Endothelial cell of umbilical vein (primary cell): Measurements from ENCODE around the gene TYRP1. TPM values are rescaled to one million over a fixed set of nuclear protein-coding genes. Genes with fewer than 3 reads are reported as not detected.

Experiments used
- BruUV-seq: library from RNA; stranded (reverse); fragments of 400-500 nt; replicated peaks from 2 replicates; lab custom pipeline; 2021; lab: Mats Ljungman, UMichigan
- CTCF ChIA-PET: fragments of 300-600, 350-600 bp; sonication (Branson Sonifier 250); formaldehyde crosslinking; loops from one replicate; lab custom pipeline; 2021; ENCODE audit warnings: antibody characterized with exemption, inconsistent platforms; lab: Charles Lee
- POLR2A ChIA-PET: fragments of 300-600, 350-600 bp; sonication (Branson Sonifier 250); formaldehyde crosslinking; loops from one replicate; lab custom pipeline; 2021; ENCODE audit warnings: antibody characterized with exemption, inconsistent platforms; lab: Charles Lee
- DNase-seq: peaks from one replicate; pipeline ENCODE4 v3.0.0-alpha.2; 2011; ENCODE audit warnings: low read depth, low spot score
- FAIRE-seq: peaks from 2 replicates; lab custom pipeline; 2011; peaks lifted over from hg19 to GRCh38; lab: Jason Lieb, UNC
- H2AFZ ChIP-seq: 2 replicates; pipeline ENCODE4 v1.6.0; 2012; ENCODE audit warnings: low read depth, low read length, control low read depth, inconsistent platforms
- H3K27ac ChIP-seq: 2 replicates; pipeline ENCODE4 v1.5.1; 2011; ENCODE audit warnings: low read depth, mild to moderate bottlenecking, control low read depth, low read length, moderate library complexity; ENCODE audit not compliant: insufficient read depth
- H3K27me3 ChIP-seq, 2 experiments: 2 replicates each; pipeline versions ENCODE4 v1.6.0 to v1.6.1; 2011; ENCODE audit warnings: low read length in 2 of 2, mixed read lengths in 1 of 2; ENCODE audit not compliant: control insufficient read depth in 2 of 2, insufficient read depth in 2 of 2
- H3K36me3 ChIP-seq, 2 experiments: 2 replicates in 1 of 2; 3 replicates in 1 of 2; pipeline ENCODE4 v1.5.1; 2011; ENCODE audit warnings: low read length in 2 of 2, mild to moderate bottlenecking in 1 of 2, moderate library complexity in 1 of 2; ENCODE audit not compliant: control insufficient read depth in 2 of 2, insufficient read depth in 2 of 2; ENCODE audit errors: extremely low read depth in 1 of 2
- H3K4me1 ChIP-seq: 3 replicates; pipeline ENCODE4 v1.5.1; 2011; ENCODE audit warnings: mild to moderate bottlenecking, low read length; ENCODE audit not compliant: control insufficient read depth, insufficient read depth; ENCODE audit errors: extremely low read depth
- H3K4me2 ChIP-seq: 2 replicates; pipeline ENCODE4 v1.6.1; 2011; ENCODE audit warnings: low read length, control low read depth, mixed read lengths; ENCODE audit not compliant: insufficient read depth
- H3K4me3 ChIP-seq, 3 experiments: fragments of 200-600 bp in 1 of 3; sonication (generic), shearing (Covaris generic) in 1 of 3; replicated peaks in 1 of 3; 2 replicates each; pipeline ENCODE4 v1.5.1; 2011 to 2016; ENCODE audit warnings: control low read depth in 3 of 3, low read length in 3 of 3, mild to moderate bottlenecking in 2 of 3, inconsistent platforms in 1 of 3, low read depth in 1 of 3, moderate library complexity in 1 of 3; ENCODE audit not compliant: insufficient read depth in 1 of 3
- H3K79me2 ChIP-seq: 2 replicates; pipeline ENCODE4 v1.6.0; 2012; ENCODE audit warnings: low read length, inconsistent platforms; ENCODE audit not compliant: control insufficient read depth, insufficient read depth
- H3K9ac ChIP-seq: replicated peaks from 2 replicates; pipeline ENCODE3; 2011; ENCODE audit warnings: low read length, control low read depth; ENCODE audit not compliant: insufficient read depth; ENCODE audit errors: extremely low read depth
- H3K9me1 ChIP-seq: replicated peaks from 3 replicates; pipeline ENCODE4 v1.6.0; 2011; ENCODE audit warnings: mild to moderate bottlenecking, low read length; ENCODE audit not compliant: control insufficient read depth, insufficient read depth; ENCODE audit errors: extremely low read depth
- H3K9me3 ChIP-seq: replicated peaks from 2 replicates; pipeline ENCODE4 v1.5.1; 2012; ENCODE audit warnings: low read length, inconsistent platforms; ENCODE audit not compliant: control insufficient read depth, insufficient read depth
- H4K20me1 ChIP-seq: replicated peaks from 2 replicates; pipeline ENCODE3; 2011; ENCODE audit warnings: mild to moderate bottlenecking, low read length; ENCODE audit not compliant: control insufficient read depth, insufficient read depth; ENCODE audit errors: extremely low read depth
- CTCF ChIP-seq, 2 donors: IDR thresholded peaks; 1 replicate in 1 of 2; 2 replicates in 1 of 2; pipeline ENCODE4 v1.5.1; 2011; ENCODE audit warnings: low read length in 2 of 2, mild to moderate bottlenecking in 2 of 2, moderate library complexity in 2 of 2, control low read depth in 1 of 2, inconsistent platforms in 1 of 2, low read depth in 1 of 2; ENCODE audit not compliant: insufficient read depth in 1 of 2; ENCODE audit errors: extremely low read depth in 1 of 2
- EZH2 ChIP-seq: IDR thresholded peaks from 2 replicates; pipeline ENCODE4 v1.6.1; 2012; ENCODE audit warnings: borderline replicate concordance, low read depth, mild to moderate bottlenecking, moderate library complexity, low read length, inconsistent platforms; ENCODE audit not compliant: severe bottlenecking
- FOS ChIP-seq: IDR thresholded peaks from 2 replicates; pipeline ENCODE4 v1.6.1; 2011; ENCODE audit warnings: mild to moderate bottlenecking, low read length, moderate library complexity, borderline replicate concordance; ENCODE audit not compliant: insufficient read depth
- JUN ChIP-seq: IDR thresholded peaks from 2 replicates; pipeline ENCODE4 v1.6.1; 2011; ENCODE audit warnings: borderline replicate concordance, low read depth; ENCODE audit not compliant: insufficient read length, insufficient read depth
- MAX ChIP-seq: IDR thresholded peaks from 2 replicates; pipeline ENCODE4 v1.6.1; 2011; ENCODE audit not compliant: insufficient read depth, insufficient read length
- MYC ChIP-seq: IDR thresholded peaks from one replicate; pipeline ENCODE4 v1.6.1; 2011; ENCODE audit warnings: mild to moderate bottlenecking, low read depth, low read length
- POLR2A ChIP-seq: IDR thresholded peaks from 2 replicates; pipeline ENCODE4 v1.6.1; 2012; ENCODE audit warnings: low read depth, mild to moderate bottlenecking, control low read depth, low read length
- POLR2AphosphoS5 ChIP-seq: IDR thresholded peaks from 2 replicates; pipeline ENCODE4 v1.6.1; 2012; ENCODE audit warnings: low read depth, mild to moderate bottlenecking, control low read depth, low read length, moderate library complexity; ENCODE audit not compliant: insufficient read depth
- dilution Hi-C: fragments of 300-500 bp; cut with MboI; formaldehyde crosslinking; loops from one replicate; pipeline ENCODE4 v1.15.0; 2019; ENCODE audit warnings: low sequenced_read_pairs; ENCODE audit not compliant: extremely low pct_ligation_motif_present
- intact Hi-C: fragments of 100-400 bp; cut with micrococcal nuclease; formaldehyde crosslinking; loops from one replicate; pipeline ENCODE4 v1.10.0; 2022
- polyA plus RNA-seq, 4 experiments: library from polyadenylated mRNA; depleted of rRNA in 3 of 4; stranded (reverse) in 3 of 4; unstranded in 1 of 4; fragments of >200 nt; gene quantifications; 2 replicates each; pipeline versions ENCODE4 v1.2.1 to v1.2.3, GENCODE V29; 2011 to 2012; ENCODE audit warnings: missing spikeins in 1 of 4
- total RNA-seq: library from RNA; stranded (reverse); gene quantifications from 2 replicates; pipeline ENCODE4 v1.2.3, GENCODE V29; 2021

TYRP1 gene
- total and polyA plus RNA-seq, 2 donors (not counting 3 experiments of a cell fraction or from before 2014, with no cell fraction given): 0.63 TPM; not detected in 1

DNA sequence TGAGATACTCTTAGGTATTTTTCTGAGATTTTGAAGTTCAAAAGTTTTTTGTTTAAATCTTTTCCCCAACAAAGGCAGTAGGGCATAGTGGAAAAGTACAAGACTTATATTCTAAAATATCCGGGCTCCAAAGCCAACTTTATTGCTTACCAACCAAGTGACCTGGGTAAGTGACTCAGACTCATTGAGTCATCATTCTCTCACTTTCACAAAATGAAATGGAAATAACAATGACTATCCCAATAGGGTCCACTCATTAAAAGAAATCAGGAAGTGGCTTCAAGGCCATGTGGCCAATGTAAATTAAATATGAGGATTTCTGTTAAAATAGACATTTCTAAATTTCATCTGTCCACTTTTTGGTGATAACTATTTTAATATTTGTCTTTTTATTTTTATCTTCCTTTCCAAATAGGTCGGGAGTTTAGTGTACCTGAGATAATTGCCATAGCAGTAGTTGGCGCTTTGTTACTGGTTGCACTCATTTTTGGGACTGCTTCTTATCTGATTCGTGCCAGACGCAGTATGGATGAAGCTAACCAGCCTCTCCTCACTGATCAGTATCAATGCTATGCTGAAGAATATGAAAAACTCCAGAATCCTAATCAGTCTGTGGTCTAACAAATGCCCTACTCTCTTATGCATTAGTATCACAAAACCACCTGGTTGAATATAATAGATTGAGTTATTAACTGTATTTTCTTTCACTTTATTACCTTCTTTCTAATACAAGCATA lies 15.5 kb downstream of the TYRP1 start:
- peak overlapping the region; percentile 58 for H3K4me2 ChIP-seq
- no peaks in the 10 kb centered on the region for H3K79me2 ChIP-seq
- H3K9me1 ChIP-seq: no peaks in the 10 kb centered on the region
- H3K27ac ChIP-seq: peak overlapping the region; percentile 71
- no peaks in the 10 kb centered on the region for H3K9me3 ChIP-seq
- ChIA-PET POLR2A (no interaction called here), CTCF (interaction anchor here (7.8 kb wide), 1 partner anchor 11 kb away, joined by 82 read pairs; no protein-coding TSS in a partner anchor)
- peaks cover 14% of the 10 kb centered on the region for H3K4me1 ChIP-seq
- peak; percentile 85 for DNase-seq
- no TSS peak for BruUV-seq
- no peaks in the 10 kb centered on the region for H4K20me1 ChIP-seq
- dilution Hi-C loops: no loop called here
- no peaks in the 10 kb centered on the region for H3K27me3 ChIP-seq
- no peak for TF ChIP-seq EZH2
- peak; percentile 85 for TF ChIP-seq JUN
- no peak for TF ChIP-seq MYC
- peak; percentile 96 for TF ChIP-seq FOS
- TF ChIP-seq POLR2A: no peak
- peak; percentile 23 for TF ChIP-seq POLR2AphosphoS5
- TF ChIP-seq CTCF (IDR thresholded peaks at IDR 0.05; ENCODE audit: extremely low read depth in 1 of 2, insufficient read depth in 1 of 2, low read depth in 1 of 2, low read length in 2 of 2): no peak
- no peak for TF ChIP-seq MAX
- intact Hi-C loops: no loop called here
- H3K36me3 ChIP-seq: no peaks in the 10 kb centered on the region
- no peak for FAIRE-seq
- H3K4me3 ChIP-seq: no peak overlapping the region
- H3K9ac ChIP-seq: no peak overlapping the region
- peak overlapping the region; percentile 46 for H2AFZ ChIP-seq
